ACHN (cell line): ENCODE measurements around the gene PLCD1.
"Not testable (repeated sequence)": the region's sequence is repeated elsewhere in the genome, so short reads cannot be mapped to it uniquely, and the experiment has no call there.

Experiments used
- DNase-seq: peaks from one replicate; pipeline ENCODE4 v3.0.0-alpha.2; 2015
- in situ Hi-C: cut with HindIII; loops from 2 replicates; pipeline ENCODE4 v1.10.0; 2017; ENCODE audit warnings: low sequenced_read_pairs, low pct_ligation_motif_present, low pct_unique_long_range_greater_than_20kb

Gene PLCD1

DNA sequence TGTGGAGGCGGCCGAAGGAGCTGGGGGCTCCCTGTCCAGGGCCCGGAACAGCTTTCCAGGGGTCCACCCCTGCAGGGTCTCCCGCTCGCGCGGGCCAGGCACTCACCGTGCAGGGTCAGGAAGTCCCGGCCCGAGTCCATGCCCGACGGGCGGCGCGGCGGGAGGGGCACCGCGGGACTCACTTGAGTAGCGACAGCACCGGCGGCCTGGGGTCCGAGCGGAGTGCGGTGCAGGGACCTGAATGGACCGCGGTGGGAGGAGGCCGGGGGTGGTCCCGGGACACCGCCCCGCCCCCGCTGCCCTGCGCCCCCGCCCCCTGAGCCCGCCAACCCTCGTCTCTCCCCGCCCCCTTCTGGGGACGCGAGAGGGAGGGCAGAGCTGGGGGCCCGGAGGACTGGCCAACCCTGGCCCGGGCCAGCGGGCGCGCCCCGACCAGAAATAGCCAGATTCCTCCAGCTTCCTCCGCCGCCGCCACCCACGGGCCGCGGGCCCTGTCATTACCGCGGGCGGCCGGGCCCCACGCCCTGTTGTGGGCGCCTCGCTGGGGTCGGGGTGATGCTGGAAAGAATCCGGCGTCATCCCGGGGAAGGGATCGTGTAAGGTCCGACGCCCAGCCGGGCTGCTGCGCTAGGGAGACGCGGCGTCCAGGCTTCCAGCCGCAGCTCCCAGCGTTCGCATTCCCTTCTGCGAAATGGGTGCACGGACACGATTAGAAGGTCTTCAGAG is at the start of gene PLCD1:
Gene PLCD1 (minus strand): TSS at position 243 of the 726 bp plus-strand sequence. CDS start 103 bp downstream, at position 140.
- DNase-seq: peak; percentile 63
- in situ Hi-C loops: no loop called here

DNA sequence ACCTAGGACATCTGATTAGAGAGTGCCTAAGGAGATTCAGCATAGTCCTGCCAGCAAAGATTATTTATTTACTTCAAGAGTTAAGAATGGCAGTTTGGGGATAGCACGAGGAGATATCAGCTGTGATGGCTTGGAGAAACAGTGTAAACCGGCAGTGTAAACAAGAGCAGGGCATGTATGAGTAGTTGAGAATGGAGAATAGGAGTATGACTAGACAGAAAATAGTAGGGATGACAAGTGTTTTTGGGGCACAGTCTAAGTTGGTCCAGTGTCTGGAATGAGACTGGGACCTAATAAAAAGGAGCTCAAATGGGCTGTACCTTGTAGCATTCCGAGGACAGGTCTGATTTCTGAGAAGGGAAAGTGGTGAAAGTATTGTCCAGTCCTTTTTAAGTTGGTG is 47.6 kb upstream of the PLCD1 start:
- in situ Hi-C loops, DNase-seq: not testable (repeated sequence)

DNA sequence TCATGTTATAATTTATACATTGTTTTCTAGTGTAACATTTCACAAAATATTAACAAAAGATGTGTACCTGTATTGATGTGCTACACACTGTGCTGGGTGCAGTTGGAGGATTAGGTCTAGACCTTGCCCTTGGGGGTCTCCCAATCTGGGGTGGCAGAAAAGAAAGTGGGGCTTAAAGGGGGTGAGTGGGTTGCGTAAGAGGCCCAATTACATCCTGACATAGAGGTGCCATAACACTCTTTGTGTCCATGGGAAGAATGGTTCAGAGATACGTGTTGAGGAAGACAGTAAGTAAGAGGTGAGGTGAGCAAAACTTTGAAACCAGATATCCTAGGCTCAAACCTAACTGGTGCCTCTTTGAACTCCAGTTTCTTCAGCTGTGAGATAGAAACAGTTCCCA is 40.6 kb upstream of the PLCD1 start:
- DNase-seq: no peak
- in situ Hi-C loops: no loop called here

DNA sequence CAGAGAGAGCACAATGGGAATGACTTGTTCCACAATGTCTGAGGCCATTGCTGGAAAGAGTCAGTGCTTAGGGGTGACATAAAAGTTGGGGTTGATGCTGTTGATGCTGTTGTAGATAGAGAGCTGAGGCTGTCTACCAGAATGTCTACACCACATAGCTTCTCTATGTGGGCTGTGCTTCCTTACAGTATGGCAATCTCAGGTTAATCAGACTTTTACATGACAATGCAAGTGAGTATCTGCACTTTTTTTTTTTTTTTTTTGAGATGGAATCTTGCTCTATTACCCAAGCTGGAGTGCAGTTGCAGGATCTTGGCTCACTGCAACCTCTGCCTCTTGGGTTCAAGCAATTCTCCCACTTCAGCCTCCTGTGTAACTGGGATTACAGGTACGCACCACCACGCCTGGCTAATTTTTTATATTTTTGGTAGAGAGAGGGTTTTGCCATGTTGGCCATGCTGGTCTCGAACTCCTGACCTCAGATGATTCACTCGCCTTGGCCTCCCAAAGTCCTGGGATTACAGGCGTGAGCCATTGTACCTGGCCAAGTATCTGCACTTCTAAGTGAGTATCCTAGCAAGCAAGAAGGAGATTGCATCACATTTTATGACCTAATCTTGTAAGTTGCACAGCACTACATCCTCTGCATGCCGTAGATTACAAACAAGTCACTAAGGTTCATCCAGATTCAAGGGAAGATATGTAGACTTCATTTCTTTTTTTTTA is 38.2 kb upstream of the PLCD1 start:
- in situ Hi-C loops: no loop called here
- DNase-seq: no peak

DNA sequence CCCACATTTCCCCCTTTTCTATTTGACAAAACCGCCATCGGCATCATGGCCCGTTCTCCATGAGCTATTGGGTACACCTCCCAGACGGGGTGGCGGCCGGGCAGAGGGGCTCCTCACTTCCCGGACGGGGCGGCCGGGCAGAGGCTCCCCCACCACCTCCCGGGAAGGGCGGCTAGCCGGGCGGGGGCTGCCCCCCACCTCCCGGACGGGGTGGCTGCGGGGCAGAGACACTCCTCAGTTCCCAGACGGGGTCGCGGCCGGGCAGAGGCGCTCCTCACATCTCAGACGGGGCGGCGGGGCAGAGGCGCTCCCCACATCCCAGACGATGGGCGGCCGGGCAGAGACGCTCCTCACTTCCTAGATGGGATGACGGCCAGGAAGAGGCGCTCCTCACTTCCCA is 35.0 kb upstream of the PLCD1 start:
- in situ Hi-C loops, DNase-seq: not testable (repeated sequence)

DNA sequence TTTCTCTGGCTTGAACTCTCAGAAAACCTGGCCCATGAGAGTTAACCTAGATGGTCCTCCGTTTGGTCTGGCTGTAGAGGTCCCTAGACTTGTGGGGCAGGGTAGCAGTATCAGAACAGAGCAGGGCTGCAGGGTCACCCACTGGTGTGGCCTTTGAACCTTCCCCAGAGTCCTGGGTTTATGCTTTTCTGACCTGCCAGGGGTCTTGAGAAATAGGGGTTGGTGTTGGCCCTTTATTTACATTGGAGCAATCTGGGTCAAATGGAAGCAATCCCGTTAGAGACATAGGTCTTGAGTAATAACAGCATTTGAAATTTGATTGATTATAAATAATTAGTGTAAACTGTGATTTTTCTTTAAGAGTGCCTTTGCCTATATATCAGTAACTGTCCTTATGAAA is 33.4 kb upstream of the PLCD1 start:
- in situ Hi-C loops: no loop called here
- no peak for DNase-seq

DNA sequence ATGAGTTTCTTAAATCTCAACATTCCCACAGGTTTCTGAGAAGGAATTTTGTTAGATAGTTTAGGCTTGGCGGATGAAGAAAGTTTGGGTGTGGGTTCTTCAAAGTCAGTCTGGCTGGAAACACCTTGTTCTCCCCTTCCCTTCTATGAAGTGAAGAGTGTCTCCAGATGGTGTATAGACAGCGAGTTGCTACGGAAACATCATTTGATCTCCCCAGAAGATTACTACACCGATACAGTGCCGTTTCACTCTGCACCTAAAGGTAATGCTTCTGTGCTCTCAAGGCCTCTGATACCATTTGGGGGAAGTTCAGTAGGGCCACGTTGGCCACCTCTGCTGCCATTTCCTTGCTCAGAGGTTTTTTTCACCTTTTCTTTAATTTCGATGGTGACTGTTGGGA is 30.1 kb upstream of the PLCD1 start:
- DNase-seq: no peak
- in situ Hi-C loops: no loop called here

DNA sequence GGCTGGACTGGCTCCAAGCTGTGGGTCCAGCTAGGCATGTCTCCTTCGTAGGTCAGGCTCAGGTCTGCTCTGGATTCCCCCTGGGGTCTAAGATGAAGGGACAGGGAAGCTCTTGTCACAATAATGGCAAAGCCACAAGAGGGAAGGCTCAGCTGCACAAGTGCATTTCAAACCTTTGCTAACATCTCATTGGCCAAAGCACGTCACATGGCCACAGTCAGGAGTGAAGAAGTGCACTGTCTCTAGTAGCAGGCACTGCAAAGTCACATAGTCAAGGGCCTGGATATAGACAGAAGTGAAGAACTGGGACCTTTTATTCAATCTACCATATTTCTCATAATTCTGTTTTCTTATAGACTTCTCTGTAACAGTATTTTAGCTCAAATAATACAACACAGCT is 29.7 kb upstream of the PLCD1 start:
- in situ Hi-C loops: no loop called here
- DNase-seq: no peak

DNA sequence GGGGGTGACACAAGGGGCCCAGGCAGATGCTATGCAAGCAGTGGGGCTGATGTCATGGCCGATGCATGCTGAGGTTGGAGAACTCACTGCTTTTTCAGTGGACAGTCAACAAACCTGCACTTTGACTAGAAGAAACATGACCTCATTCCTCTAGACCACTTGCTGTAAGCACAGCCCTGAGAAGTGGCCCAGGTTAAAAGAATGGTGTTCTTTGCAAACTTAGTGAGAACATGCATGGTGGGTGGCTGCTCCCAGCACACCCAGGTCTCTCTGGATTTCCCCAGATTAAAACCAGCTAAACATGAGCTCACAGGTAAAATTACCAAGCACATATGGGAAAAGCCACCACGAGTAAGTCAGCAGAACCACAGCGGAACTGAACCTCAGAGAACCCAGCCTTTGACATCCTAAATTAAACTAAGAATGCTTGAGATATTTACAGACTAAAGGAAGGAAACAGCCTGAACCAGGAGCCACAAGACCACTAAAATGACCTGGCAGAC is 25.1 kb upstream of the PLCD1 start:
- no peak for DNase-seq
- in situ Hi-C loops: no loop called here

DNA sequence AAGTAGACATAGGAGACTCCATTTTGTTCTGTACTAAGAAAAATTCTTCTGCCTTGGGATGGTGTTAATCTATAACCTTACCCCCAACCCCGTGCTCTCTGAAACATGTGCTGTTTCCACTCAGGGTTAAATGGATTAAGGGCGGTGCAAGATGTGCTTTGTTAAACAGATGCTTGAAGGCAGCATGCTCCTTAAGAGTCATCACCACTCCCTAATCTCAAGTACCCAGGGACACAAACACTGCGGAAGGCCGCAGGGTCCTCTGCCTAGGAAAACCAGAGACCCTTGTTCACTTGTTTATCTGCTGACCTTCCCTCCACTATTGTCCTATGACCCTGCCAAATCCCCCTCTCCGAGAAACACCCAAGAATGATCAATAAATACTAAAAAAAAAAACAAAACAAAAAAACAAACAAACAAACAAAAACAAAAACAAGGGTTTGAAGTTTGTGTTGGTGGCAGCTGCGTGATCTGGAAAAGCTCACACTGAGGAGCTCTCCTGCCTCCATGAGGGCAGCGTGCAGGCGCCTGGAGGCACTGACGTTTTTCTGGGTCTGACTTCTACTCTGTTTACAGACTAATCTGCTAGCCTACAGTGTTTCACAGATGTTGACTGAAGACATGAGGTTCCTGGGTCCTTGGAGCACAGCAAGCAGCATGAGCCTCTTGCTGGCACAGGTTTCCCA is 24.5 kb upstream of the PLCD1 start:
- DNase-seq, in situ Hi-C loops: not testable (repeated sequence)

DNA sequence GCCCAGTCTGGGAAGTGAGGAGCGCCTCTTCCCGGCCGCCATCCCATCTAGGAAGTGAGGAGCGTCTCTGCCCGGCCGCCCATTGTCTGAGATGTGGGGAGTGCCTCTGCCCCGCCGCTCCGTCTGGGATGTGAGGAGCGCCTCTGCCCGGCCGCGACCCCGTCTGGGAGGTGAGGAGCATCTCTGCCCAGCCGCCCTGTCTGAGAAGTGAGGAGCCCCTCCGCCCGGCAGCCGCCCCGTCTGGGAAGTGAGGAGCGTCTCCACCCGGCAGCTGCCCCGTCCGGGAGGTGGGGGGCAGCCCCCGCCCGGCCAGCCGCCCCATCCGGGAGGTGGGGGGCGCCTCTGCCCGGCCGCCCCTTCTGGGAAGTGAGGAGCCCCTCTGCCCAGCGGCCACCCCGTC is 23.8 kb upstream of the PLCD1 start:
- DNase-seq, in situ Hi-C loops: not testable (repeated sequence)

DNA sequence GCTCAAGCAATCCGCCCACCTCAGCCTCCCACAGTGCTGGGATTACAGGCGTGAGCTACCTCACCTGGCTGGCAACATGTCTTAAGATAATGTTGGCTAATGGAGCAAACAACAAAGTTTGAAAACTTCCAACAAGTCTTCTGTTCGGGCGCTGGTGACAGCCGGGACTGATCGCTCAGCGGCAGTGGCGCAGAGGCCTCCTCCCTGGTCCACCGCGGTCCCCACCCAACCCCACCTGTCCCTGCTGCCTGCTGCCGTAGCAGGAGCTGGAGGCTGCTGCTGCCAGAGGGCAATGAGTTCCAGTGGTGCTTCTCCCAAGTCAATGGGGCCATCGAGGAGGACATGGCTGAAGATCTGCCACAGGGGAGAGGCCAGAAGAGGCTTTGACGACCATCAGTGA is 21.7 kb upstream of the PLCD1 start:
- in situ Hi-C loops: no loop called here
- DNase-seq: no peak

DNA sequence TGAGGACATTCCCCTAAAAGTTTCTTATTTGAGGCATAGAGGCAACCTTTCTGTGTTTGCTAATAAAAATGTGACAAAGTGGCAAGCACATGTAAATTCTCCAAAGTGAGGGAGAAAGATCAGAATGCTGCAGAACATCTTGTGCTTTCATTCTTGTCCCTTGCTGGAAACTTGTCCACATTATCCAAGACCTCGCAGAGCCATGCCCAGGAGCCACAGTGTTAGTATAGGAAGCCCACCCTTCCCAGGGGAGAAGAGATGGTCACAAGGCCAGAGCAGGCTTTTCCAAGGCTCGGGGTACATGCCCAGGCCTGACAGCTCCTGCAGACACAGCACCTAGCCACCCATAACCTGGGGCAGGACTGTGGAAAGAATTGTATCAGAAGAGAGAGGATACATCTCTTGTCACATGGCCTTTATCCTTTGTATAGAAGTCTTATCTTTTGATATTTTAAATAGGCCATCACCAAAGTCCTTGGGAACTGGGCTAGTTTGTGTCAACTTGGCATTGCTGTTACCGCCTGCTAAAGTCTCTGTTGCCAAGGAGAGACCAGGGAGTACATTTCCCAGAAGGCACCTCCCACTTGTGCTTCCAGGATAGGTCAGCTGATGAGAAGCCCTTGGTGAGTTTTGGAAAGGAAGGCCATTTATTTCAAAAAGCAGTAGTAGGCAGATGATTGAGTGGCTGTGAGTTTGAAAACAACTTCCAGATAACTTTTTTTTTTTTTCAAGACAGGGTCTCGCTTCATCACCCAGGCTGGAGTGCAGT is 20.1 kb upstream of the PLCD1 start:
- no peak for DNase-seq
- in situ Hi-C loops: no loop called here

DNA sequence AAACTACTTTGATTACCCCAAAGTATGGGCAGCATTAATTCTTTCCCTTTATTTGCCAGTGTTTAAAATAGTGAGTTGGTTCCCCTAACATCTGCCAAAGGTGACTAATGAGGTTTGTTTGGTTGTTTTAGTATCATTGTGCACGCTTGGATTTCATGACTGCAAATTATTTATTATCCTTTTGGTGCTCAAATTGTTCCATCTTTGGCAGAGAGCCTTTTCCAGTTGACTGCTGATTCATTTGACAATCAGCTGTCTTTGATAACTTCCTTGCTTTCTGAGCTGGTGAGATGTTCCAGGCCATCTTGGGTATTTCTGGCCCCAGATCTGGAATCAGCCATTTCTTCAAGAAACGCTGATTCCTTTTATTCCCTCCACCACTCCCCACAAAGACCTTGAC is 18.5 kb upstream of the PLCD1 start:
- in situ Hi-C loops: no loop called here
- DNase-seq: no peak

DNA sequence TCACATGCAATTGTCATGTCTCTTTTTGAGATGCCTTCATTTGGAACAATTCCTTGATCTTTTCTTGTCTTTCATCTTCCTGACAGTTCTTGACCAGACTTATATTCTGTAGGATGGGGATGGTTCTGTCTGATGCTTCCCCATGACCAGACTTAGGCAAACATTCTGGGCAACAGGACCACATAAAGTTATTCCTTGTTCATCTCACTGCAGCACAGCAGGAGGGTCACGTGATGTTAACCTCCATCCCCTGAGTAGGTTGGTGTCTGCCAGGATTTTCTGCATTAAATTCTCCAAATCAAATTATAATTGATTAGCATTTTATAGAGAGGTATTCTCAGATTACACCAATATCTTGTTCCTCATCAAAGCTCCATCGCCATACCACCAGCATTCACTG is 17.4 kb upstream of the PLCD1 start:
- DNase-seq: no peak
- in situ Hi-C loops: no loop called here

DNA sequence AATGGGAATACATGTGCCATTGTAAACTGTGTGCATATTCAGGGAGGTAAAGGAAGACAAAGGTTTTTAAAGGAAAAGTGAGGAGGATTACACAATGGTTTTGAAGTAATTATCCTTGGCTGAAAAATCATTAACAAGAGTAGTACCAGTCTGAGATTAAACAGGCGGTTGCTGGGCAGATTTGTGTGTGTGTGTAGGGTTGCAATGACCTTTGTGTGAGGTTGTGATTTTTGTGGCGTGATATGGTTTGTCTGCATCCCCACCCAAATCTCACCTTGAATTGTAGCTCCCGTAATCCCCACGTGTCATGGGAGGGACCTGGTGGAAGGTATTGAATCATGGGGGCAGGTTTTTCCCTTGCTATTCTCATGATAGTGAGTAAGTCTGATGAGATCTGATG is 16.6 kb upstream of the PLCD1 start:
- no peak for DNase-seq
- in situ Hi-C loops: no loop called here

DNA sequence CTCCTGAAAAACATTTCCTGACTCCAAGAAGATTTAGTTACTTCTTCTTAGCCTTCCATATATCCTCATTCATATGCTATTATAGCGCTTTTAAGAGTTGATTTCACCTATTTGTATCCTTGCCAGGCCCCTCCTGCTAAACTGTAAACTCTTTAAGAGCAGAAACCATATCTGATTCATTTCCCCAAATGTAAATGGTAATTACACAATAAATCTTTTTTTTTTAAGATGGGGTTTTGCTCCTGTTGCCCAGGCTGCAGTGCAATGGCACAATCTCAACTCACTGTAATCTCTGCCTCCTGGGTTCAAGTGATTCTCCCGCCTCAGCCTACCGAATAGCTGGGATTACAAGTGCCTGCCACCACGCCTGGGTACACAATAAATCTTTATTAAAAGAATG is 14.0 kb upstream of the PLCD1 start:
- DNase-seq: no peak
- in situ Hi-C loops: no loop called here

DNA sequence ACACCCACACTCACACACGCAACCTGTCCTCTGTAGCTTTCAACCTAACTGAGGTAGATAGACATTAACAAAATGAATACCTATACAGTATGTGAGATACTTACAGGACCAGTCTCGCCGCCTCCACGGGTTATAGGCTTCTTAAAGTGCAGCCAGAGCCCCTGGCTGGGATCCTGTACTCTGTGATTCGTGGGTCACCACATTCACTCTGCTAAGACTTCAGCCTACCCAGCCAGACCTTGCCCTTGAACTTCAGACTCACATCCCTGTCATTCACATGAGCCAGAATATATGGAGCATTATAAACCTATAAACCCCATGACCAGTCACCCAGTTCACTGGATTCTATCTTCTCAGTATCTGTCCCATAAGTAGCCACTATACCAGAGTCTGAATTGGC is 11.0 kb upstream of the PLCD1 start:
- DNase-seq: no peak
- in situ Hi-C loops: no loop called here

DNA sequence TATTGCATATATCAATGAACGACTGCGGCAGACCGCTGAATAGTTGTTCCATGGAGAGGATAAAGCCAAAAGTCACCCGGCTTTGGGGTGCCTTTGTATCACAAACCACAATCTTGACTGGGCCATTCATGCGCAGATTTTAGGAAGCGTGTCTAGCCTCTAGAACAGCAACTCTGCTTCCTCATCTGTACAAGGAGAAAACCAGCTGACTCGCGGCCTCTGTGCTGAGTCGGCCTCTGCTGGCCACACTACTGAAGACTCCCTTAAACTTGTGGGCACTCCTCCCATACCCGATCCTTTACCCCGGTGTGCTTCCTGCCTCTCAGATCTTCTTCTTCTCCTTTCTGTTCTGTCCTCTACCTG is 10.4 kb upstream of the PLCD1 start:
- DNase-seq: no peak
- in situ Hi-C loops: no loop called here
